DMS79 (cell line): ENCODE measurements around the gene CPT1C.

Experiments
- DNase-seq: peaks from one replicate; lab custom pipeline; 2025; lab: John Stamatoyannopoulos, UW

CPT1C gene

GRCh38 chr19:49660338-49660961, 30.5 kb upstream of the CPT1C start:
- no peak for DNase-seq

- DNase-seq: no peak
These were observed 28.9 kb upstream of the CPT1C start for GRCh38 chr19:49662011-49662410.

DNA sequence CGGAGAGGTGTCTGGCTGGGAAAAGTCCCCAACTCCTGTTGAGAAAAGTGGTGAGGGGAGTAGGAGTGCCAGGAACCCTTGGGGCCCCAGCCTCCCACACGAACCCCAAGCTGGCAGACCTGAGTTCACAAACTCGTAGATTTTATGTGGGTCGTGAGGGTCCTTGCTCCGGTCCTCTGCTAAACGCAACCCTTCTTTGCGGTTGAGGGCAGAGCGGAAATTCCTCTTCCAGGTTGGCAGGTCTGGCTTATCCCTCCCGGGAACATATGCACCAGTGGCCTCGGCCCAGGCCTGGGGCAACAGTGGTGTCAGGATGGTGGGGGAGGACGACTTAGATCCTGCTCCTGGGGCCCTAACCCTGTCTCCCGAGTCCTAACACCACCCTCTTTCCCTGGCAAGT, 27.7 kb upstream of the CPT1C start:
- DNase-seq: no peak

DNA sequence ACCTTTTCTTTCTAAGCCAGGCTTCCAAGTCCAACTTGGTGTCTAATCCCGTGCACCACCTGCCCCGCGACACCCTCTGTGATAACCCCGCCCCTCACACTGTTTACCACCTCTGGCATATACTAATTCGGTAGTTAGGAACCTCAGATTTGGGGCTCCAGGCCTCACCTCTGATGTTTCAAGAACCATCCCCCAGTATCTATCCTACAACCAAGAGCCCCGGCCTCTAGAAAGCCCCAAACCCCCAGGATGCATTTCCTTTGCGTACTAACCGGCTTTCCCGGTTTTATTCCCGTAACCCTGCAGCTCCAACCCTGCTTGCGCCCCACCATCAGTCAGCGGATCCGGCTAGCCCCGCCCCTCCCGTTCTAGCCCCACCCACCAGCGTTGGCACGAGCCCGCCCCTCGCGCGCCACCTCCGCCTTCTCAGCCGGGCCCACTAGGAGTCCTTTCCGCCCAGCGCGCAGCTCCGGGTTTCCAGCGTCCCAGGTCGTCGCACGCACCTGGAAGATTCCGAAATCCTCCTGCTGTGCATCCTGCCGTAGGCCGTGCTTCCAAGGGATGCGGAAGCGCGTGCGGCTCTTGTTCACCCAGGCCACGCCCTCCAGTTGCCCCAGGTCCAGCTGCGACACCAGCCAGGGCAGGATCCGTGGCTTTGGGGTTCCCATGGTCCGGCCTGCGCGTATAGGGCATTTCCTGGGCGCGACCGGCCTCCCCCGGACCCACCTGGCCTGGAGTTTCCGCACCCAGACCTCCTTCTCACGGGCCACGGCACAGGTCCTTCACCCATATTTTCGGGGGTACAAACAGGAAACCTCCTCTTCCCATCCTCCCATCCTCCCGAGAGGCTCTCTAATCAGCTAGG, 26.5 kb upstream of the CPT1C start:
- DNase-seq: peak; percentile 87

DNA sequence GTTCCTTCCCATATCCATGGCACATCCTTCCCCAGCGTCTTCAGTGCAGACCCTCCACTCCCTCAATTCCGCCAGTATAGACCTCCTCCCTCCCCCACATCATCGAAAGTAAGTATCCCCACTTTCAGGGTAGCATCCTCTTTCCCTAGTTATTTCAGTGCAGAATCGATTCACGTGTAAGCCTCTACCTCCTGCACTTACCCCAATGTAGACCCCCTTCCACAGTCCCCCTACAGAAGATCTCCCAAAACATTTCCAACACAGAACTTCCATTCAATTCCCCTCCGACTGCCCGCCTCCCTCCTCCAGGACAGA, 25.9 kb upstream of the CPT1C start:
- DNase-seq: no peak

GRCh38 chr19:49665351-49666119, 25.4 kb upstream of the CPT1C start, which contains the start of the genes BCL2L12 and IRF3:
TSS of gene BCL2L12 (plus strand) at chr19:49665933. CDS start at chr19:49666693, 760 bp downstream.
TSS of gene IRF3 (minus strand) at chr19:49665857. CDS start at chr19:49664838, 1,019 bp downstream.
- DNase-seq: peak; percentile 78

DNA sequence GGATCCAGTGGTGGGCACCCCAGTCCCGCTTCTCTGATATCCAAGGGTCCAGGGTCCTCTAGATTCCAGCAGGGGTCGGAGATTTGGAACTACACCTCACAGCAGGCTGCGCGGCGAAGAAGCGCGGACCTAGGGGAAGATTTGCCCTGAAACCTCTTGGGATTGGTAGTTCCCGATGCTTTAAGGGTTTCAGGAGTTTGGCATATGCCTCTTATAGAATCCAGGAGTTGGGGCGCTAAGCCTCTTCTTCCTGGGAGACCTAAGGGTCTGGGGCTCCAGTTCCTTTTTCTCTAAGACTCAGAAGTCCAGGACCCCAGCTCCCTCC, 24.8 kb upstream of the CPT1C start:
- no peak for DNase-seq

GRCh38 chr19:49667473-49667872, 23.4 kb upstream of the CPT1C start:
- no peak for DNase-seq

- no peak for DNase-seq
These were observed 21.4 kb upstream of the CPT1C start for GRCh38 chr19:49669516-49669915.

- DNase-seq: peak; percentile 71
These were observed 18.6 kb upstream of the CPT1C start for GRCh38 chr19:49672131-49672919.

GRCh38 chr19:49676136-49676783, 14.7 kb upstream of the CPT1C start:
- DNase-seq: peak; percentile 61

DNA sequence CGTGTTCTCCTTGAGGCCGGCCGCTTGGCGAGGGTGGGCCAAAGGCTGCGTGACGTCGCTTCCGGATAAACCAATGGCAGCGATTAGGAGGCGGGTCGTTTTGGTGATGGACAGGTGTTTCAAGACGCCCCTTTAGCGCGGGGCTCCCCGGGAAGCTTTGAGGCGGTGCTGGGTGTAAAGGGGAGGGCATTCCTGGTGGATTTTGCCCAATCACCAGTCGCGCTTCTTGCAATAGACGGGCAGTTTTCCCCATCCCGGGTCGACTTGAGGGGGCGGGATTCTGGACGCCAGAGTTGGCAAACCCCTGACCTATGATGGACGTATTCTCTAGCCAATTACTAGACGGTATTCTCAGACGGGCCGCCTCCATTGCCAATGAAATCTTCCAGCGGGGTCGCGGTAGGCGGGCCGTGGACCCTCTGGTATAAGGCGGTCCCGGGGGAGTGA, 14.1 kb upstream of the CPT1C start:
- peak; percentile 100 for DNase-seq

DNA sequence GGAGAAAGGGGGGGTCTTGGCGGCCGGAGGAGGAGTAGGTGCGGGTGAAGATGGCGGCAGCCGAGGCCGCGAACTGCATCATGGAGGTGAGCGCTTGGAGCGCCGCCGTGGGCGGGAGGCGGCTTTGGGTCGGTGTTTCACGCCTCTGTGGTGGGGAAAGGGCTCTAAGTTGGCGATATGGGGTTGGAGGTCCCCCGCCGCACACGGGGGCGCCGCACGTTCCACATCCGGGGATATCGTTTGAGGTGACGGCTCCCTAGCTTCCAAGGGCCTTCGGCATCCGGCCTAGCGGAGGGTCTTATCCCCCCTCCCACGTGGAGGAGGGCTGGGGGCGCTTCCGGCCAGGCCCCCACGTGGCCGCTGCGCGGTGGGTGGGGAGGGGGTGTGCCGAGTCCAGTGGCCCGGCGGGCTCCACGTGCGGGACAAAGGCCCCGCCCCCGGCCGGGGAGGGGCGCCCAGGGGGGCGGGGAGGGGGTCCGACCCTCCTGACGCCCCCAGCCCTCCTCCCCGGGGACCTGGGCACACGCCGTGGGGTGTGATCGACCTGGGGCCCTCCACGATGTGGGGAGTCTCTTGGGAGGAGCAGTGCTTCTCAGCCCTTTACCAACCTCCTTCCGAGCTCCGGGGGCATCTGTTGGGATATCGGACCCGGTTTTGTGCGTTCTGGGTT, 13.6 kb upstream of the CPT1C start, which contains the start of gene PRMT1:
TSS of gene PRMT1 (plus strand) at position 41 of the 670 bp plus-strand sequence. CDS start at position 51, 10 bp downstream.
- DNase-seq: no peak

GRCh38 chr19:49677901-49678674, 12.8 kb upstream of the CPT1C start:
- DNase-seq: peak; percentile 56

DNA sequence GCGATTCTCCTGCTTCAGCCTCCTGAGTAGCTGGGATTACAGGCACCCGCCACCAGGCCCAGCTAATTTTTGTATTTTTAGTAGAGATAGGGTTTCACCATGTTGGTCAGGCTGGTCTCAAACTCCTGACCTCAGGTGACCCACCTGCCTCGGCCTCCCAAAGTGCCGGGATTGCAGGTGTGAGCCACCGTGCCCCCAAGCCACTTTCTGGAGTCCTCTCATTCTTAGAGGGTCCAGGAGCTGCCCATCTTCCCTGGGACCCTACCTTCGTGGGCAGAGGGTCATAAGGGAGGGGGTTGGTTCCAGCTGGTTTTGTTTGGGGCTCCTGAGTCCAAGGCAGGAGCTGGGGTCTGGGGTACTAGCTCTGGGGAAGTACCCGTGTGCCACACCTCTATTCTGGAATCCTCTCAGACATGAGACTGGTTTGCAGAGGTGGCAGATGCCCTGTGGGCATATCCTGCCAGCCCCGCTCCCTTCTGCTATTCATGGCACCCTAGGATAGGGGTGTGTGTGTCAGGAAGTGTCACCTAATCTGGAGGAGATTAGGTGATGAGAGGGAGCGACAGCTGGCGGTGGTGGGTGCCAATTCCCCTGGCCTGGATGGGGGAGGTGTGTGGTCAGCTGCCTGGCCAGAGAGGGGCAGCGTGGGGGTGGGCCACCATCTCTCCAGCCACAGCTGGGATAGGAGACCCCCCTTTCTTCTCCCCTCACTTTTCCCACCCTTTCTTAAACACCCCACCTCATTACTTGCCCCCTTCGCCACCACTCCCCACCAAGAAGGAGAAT, 11.7 kb upstream of the CPT1C start:
- no peak for DNase-seq

- no peak for DNase-seq
These were observed 11.0 kb upstream of the CPT1C start for GRCh38 chr19:49679771-49680413.

DNA sequence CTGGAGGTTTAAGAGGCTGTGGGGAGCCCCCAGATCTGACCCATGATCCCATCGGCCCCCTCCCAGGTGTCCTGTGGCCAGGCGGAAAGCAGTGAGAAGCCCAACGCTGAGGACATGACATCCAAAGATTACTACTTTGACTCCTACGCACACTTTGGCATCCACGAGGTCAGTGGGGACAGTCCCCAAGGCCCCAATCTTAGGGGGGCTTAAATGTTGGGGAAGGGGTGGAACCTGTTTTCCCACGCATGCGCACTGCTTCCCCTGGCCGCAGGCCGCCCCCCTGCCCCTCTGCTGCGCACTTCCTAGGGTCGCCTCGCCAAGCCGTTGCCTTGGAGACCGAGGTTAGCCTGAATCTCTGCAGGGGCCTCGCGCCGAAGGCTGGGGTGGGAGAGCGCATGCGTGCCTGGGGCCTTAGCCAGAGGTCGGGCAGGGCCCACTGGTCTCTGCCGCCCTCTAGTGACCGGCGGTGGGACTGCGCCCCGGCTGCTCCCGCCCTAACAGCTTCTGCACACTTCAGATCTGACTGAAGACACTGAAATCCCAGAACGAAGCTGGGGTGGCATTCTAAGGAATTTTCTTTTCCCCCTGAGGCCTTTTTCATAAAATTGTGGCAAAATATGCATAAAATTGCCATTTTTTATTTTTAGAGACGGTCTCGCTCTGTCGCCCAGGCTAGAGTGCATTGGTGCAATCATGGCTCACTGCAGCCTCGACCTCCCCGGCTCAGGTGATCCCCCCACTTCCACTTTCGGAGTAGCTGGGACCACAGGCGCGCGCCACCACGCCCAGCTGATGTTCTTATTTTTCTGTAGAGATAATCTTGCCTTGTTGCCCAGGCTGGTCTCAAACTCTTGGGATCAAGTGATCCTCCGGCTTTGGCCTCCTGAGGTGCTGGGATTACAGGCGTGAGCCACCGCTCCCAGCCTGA, 10.2 kb upstream of the CPT1C start:
- DNase-seq: peak; percentile 71
